Urothelium cell line (cell line): ENCODE measurements around the gene USP38.
"Not testable (repeated sequence)": the region's sequence is repeated elsewhere in the genome, so short reads cannot be mapped to it uniquely, and the experiment has no call there.

Source experiments
- DNase-seq: peaks from one replicate; pipeline ENCODE4 v3.0.0; 2011; ENCODE audit warnings: low spot score, mixed read lengths
- FAIRE-seq: peaks from 2 replicates; lab custom pipeline; 2011; peaks lifted over from hg19 to GRCh38; lab: Jason Lieb, UNC

USP38 gene

GRCh38 chr4:143254491-143255226, 69.9 kb downstream of the USP38 start:
- FAIRE-seq (no peak), DNase-seq (no peak)

GRCh38 chr4:143256456-143256855, 71.7 kb downstream of the USP38 start:
- DNase-seq, result no peak
- FAIRE-seq, result no peak

GRCh38 chr4:143257356-143257755, 72.6 kb downstream of the USP38 start:
- DNase-seq (no peak), FAIRE-seq (no peak)

- FAIRE-seq (no peak), DNase-seq (no peak)
Observed at GRCh38 chr4:143260750-143261149, 76.0 kb downstream of the USP38 start.

- DNase-seq (no peak), FAIRE-seq (no peak)
Observed at GRCh38 chr4:143262838-143263237, 78.1 kb downstream of the USP38 start.

- not testable (repeated sequence) for FAIRE-seq
Observed at GRCh38 chr4:143267690-143268089, 83.0 kb downstream of the USP38 start.

GRCh38 chr4:143270256-143270838, 85.6 kb downstream of the USP38 start:
- FAIRE-seq, result no peak
- no peak for DNase-seq

More at GRCh38 chr4:143267690-143268089, 83.0 kb downstream of the USP38 start:
- DNase-seq, result not testable (repeated sequence)
